ENCODE results near the gene GPHA2.

The GPHA2 gene

DNA sequence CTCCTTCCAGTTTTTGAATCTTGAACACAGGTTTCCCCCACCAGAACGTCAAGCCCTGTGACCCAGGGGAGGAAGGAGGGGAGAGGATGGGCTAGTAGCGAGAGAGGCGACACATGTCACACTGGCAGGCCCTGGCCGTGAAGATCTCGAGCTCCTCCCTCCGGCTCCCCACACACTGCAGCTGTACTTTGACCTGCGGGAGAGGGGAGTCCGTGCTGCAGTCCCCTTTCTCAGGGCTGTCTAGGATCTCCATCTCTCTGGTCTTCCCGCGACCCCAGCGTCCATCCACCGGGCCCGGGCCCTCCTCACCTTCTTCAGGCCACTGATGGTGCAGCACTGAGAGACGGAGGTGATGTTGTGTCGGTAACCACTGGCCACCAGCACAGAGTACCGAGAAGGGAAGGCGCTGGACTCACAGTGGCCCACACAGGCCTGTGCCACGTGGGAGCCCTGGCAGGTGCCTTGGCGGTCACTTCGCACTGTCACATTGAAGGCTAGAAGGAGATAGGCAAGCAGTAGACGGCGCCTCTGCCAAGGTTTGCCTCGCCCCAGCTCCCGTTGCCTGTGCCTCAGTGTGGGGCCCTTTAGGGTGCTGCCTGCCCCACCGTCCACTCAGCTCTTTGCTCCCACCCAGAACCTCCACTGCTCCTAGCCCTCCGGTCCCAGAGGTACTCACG, 873 bp downstream of the GPHA2 start:
- no peaks in the 10 kb centered on the region for H3K9me3 Mint-ChIP-seq
- H3K36me3 Mint-ChIP-seq = peaks cover 36% of the 10 kb centered on the region

DNA sequence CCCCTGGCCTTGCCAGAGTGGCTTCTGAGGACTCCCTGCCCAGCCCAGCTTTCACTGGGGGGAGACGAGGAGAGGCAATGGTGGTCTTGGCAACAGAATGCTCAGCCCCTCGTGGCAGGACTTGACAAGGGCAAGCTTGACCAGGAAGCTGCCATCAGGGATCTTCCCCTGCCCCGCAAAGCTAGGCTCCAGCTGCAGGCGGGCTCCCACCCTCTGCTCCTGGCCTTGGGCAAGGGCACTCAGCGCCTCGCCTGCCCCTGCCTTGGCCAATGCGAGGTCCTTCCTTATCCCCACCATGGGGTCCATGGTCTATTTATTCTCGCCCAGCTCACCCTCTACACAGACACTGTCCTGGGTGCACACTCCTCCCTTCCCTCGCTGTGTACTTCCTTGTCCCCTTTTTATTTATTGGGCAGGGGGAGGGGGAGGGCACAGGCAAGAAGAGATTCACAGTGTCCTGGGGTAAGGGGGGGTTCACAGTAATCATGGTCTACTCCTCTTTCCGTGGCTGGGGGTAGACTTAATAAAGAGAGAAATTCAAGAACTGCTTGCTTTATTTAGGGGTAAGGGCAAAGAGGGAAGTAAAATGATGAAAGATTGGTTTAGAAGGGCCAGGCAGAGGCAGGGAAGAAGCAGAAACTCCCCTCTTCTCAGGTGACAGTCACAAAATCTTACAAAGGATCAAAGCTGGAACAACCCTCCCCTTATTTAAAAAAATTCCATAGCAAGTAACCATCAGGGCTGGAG, 1.6 kb downstream of the GPHA2 start:
- no peaks in the 10 kb centered on the region for H3K27me3 Mint-ChIP-seq
- H3K4me3 Mint-ChIP-seq = no peak overlapping the region
- H3K4me1 Mint-ChIP-seq = no peaks in the 10 kb centered on the region
- H3K27ac Mint-ChIP-seq = no peak overlapping the region
- H3K36me3 Mint-ChIP-seq = peaks cover 43% of the 10 kb centered on the region
- ATAC-seq = no peak
- H3K9me3 Mint-ChIP-seq = no peaks in the 10 kb centered on the region

More for the DNA sequence above, 873 bp downstream of the GPHA2 start:
- Mint-ChIP-seq H3K27me3 (no peaks in the 10 kb centered on the region), H3K4me3 (no peak overlapping the region), H3K27ac (no peak overlapping the region), H3K4me1 (no peaks in the 10 kb centered on the region)
- peak; percentile 21 for ATAC-seq

DNA sequence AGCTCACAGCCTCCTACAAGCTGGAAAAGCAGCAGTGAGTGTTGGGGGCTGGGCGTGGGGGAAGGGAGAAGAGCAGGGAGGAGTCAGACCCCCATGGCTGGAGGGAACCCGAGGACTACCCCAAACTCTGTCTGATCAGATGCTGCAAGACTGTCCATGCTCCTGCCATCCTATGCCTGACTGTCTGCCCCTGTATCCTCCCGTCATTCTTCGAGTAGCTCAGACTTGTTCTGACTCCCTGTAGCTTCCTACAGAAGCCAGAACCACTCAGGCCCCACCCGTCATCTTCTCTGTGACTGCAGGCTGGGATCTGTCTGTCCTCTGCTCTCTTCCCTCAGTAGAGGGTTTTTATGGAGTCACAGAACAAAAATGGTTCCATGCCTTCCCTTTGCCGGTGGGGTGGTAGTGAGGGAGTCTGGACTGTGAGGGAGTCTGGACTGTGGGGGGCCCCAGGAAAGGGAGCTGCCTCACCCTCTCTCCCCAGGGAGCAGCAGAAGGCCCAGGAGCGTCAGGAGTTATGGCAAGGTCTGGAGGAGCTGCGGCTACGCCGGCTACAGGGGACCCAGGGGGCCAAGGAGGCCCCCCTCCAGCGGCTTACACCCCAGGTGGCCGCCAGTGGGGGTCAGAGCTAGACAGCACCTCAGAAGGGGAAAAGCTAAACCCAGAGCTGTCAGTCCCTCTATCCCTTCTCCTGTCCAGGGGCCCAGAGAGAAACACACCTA, 2.3 kb downstream of the GPHA2 start:
- H3K27ac Mint-ChIP-seq = no peak overlapping the region
- no peaks in the 10 kb centered on the region for H3K4me1 Mint-ChIP-seq
- H3K36me3 Mint-ChIP-seq = peaks cover 51% of the 10 kb centered on the region
- ATAC-seq = no peak
- H3K27me3 Mint-ChIP-seq = no peaks in the 10 kb centered on the region
- H3K9me3 Mint-ChIP-seq = no peaks in the 10 kb centered on the region
- no peak overlapping the region for H3K4me3 Mint-ChIP-seq

DNA sequence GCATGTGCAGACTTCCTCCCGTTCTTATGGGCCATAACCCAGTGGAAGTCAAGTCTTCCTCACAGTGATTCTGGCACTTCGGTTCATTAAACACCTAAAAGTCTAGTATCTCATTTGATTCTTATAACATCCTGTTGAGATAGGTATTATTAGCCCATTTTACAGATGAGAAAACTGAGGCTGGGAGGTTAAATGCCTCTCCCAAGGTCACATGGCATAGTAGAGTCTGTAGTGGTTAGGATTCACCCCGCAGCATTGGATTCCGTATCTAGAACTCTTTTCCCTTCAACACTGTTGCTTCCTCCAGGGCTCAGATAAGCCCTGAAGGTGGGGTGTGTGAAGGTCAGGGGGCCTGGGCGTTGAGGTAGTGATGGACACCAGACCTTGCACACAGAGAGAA, 3.4 kb downstream of the GPHA2 start:
- peaks cover 59% of the 10 kb centered on the region for H3K36me3 Mint-ChIP-seq
- no peak for ATAC-seq
- H3K4me3 Mint-ChIP-seq = no peak overlapping the region
- no peaks in the 10 kb centered on the region for H3K27me3 Mint-ChIP-seq
- H3K9me3 Mint-ChIP-seq = no peaks in the 10 kb centered on the region
- H3K27ac Mint-ChIP-seq = no peak overlapping the region
- no peaks in the 10 kb centered on the region for H3K4me1 Mint-ChIP-seq

DNA sequence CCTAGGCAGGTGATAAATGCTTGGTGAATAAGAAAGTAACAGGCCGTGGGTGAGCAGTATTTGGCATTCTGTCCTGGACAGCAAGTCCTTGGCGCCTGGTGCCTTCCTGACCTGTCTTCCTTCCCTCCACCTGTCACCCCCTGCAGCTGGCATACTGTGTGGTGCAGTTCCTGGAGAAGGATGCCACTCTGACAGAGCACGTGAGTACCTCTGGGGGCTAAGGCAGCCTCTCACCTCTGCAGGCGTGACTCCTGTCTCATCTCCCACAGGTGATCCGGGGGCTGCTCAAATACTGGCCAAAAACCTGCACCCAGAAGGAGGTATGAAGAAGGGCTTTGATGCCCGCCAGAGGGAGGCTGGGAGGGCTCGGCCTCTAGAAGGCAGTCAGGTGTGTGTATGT, 4.4 kb downstream of the GPHA2 start:
- peaks cover 6% of the 10 kb centered on the region for H3K4me1 Mint-ChIP-seq
- H3K27me3 Mint-ChIP-seq = no peaks in the 10 kb centered on the region
- no peak overlapping the region for H3K4me3 Mint-ChIP-seq
- H3K36me3 Mint-ChIP-seq = peaks cover 59% of the 10 kb centered on the region
- no peaks in the 10 kb centered on the region for H3K9me3 Mint-ChIP-seq
- no peak for ATAC-seq
- no peak overlapping the region for H3K27ac Mint-ChIP-seq

DNA sequence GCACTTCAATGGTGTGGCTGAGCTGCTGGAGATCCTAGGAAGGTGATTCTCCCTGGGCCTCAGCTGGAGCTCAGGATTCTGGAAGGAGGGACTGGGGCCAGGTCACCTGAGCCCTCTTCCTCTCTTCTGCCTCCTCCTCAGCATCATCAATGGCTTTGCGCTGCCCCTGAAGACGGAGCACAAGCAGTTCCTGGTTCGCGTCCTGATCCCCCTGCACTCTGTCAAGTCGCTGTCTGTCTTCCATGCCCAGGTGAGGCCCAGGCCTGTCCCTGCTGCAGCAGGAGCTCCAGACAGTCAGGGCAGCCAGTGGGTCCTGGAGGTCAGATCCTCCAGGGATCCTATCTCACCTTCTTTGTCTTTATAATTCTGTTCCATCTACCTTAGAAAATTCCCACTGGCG, 5.4 kb downstream of the GPHA2 start:
- Mint-ChIP-seq H3K36me3 (peaks cover 59% of the 10 kb centered on the region), H3K27ac (no peak overlapping the region), H3K27me3 (no peaks in the 10 kb centered on the region), H3K9me3 (no peaks in the 10 kb centered on the region), H3K4me3 (no peak overlapping the region), H3K4me1 (peaks cover 13% of the 10 kb centered on the region)
- no peak for ATAC-seq

DNA sequence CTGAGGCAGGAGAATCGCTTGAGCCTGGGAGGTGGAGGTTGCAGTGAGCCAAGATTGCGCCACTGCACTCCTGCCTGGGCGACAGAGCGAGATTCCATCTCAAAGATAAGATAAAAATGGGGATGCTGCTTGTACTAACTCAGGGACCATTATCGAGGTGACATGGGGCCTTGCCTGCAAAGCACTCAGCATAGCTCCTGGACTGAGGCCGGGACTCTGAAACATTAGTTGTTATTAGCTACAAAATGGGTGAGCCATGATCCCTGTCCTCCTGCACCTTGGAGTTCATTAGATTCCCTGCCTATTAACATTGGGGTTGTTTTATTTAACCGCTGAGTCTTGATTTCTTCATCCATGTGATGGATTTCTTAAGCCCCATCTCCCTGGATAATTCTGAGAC, 6.1 kb downstream of the GPHA2 start:
- H3K27ac Mint-ChIP-seq = no peak overlapping the region
- peaks cover 59% of the 10 kb centered on the region for H3K36me3 Mint-ChIP-seq
- no peak overlapping the region for H3K4me3 Mint-ChIP-seq
- peaks cover 19% of the 10 kb centered on the region for H3K4me1 Mint-ChIP-seq
- no peaks in the 10 kb centered on the region for H3K9me3 Mint-ChIP-seq
- H3K27me3 Mint-ChIP-seq = no peaks in the 10 kb centered on the region
- no peak for ATAC-seq

DNA sequence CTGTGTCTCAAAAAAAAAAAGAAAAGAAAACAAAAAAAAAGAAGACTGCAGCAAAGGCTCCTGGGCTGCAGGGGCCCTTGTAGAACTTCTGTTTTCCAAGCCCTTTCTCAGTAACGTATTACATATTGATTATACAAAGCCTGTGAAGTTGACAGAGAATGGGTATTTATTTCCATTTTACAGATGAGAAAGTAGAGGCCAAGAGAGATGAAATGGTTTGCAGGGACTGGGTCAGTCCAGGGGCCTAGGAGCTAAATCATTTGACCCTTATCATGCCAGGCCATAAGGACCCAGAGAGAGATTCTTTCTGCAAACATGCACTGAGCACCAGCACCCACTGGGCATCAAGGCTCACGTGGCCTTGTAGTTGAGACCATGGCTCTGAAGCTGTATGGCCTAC, 6.7 kb downstream of the GPHA2 start:
- H3K27ac Mint-ChIP-seq = no peak overlapping the region
- peaks cover 59% of the 10 kb centered on the region for H3K36me3 Mint-ChIP-seq
- ATAC-seq = no peak
- peaks cover 25% of the 10 kb centered on the region for H3K4me1 Mint-ChIP-seq
- H3K4me3 Mint-ChIP-seq = no peak overlapping the region
- H3K27me3 Mint-ChIP-seq = no peaks in the 10 kb centered on the region
- H3K9me3 Mint-ChIP-seq = no peaks in the 10 kb centered on the region

DNA sequence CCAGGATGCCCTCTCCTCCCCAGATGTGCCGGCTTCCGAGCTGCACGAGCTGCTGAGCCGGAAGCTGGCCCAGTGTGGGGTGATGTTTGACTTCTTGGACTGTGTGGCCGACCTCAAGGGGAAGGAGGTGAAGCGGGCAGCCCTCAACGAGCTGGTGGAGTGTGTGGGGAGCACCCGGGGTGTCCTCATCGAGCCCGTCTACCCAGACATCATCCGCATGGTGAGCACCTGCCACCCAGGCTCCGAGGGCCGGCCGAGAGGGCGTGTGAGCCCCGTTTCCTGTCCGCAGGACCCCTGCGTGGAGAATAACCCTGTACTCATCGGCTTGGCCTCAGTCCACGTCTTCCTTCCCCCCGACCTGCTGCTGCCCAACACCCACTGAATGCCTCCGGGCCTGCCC, 9.0 kb downstream of the GPHA2 start:
- H3K36me3 Mint-ChIP-seq = peaks cover 40% of the 10 kb centered on the region
- peak overlapping the region; percentile 95 for H3K27ac Mint-ChIP-seq
- ATAC-seq = no peak
- H3K4me1 Mint-ChIP-seq = peaks cover 33% of the 10 kb centered on the region
- no peaks in the 10 kb centered on the region for H3K27me3 Mint-ChIP-seq
- H3K4me3 Mint-ChIP-seq = no peak overlapping the region
- no peaks in the 10 kb centered on the region for H3K9me3 Mint-ChIP-seq

DNA sequence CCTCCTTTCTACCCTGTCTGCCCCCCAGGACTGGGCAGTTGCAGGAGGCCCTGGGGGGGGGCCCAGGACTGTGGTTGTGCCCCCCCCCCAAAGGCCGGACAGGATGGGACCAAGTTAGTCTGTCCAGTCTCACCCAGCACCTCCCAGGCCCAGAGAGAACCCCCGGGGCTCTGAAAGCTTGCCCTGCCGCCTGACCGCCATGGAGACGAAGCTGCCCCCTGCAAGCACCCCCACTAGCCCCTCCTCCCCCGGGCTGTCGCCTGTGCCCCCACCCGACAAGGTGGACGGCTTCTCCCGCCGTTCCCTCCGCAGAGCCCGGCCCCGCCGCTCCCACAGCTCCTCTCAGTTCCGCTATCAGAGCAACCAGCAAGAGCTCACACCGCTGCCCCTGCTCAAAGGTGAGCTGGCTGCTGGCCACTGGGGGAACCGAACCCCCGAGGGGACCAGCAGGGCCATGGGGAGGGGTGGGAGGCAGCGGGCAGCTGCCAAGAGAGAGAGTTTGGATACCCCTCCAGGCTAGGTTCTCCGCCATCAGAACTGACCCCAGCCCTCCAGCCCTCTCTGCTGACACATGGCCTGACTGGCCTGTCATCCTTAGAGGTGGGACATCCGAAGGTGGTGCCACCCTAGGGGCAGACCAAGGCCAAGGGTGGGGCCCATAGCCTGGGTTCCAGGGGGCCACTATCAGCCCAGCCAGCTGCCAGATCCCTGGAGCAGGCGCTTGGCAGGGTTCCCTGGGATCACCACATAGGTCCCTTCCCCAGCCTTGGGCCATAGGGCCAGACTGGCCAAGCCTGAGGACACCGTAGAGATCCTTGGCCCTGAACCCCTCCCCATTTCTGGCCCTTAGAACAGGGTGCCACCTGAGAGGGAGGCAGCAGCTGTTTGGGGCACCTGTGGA, 9.9 kb downstream of the GPHA2 start:
- no peak for ATAC-seq
- Mint-ChIP-seq H3K4me3 (peak overlapping the region; percentile 99), H3K27me3 (no peaks in the 10 kb centered on the region), H3K9me3 (no peaks in the 10 kb centered on the region), H3K4me1 (peaks cover 33% of the 10 kb centered on the region), H3K36me3 (peaks cover 32% of the 10 kb centered on the region), H3K27ac (peak overlapping the region; percentile 95)

DNA sequence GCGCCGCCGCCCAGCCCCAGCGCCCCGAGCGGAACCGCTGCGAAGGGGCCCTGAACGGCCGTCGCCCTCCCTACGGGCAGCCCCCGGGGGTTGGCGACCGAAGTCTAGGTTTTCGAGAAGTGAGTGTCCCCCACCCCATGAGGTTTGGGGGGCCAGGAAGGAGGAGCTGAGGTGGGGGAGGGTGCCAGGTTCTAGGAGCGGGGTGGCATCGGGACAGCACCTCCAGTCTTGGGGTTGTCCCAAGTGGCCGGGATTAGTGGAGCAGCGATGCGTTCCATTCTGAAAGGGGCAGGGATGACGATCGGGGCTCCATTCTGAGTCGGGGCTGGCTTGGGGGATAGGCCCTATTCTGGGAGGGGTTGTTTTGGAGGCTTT, 10.8 kb downstream of the GPHA2 start:
- Mint-ChIP-seq H3K4me1 (peaks cover 33% of the 10 kb centered on the region), H3K36me3 (peaks cover 24% of the 10 kb centered on the region), H3K27ac (peak overlapping the region; percentile 95), H3K4me3 (peak overlapping the region; percentile 99), H3K9me3 (no peaks in the 10 kb centered on the region), H3K27me3 (no peaks in the 10 kb centered on the region)
- ATAC-seq = peak; percentile 2

DNA sequence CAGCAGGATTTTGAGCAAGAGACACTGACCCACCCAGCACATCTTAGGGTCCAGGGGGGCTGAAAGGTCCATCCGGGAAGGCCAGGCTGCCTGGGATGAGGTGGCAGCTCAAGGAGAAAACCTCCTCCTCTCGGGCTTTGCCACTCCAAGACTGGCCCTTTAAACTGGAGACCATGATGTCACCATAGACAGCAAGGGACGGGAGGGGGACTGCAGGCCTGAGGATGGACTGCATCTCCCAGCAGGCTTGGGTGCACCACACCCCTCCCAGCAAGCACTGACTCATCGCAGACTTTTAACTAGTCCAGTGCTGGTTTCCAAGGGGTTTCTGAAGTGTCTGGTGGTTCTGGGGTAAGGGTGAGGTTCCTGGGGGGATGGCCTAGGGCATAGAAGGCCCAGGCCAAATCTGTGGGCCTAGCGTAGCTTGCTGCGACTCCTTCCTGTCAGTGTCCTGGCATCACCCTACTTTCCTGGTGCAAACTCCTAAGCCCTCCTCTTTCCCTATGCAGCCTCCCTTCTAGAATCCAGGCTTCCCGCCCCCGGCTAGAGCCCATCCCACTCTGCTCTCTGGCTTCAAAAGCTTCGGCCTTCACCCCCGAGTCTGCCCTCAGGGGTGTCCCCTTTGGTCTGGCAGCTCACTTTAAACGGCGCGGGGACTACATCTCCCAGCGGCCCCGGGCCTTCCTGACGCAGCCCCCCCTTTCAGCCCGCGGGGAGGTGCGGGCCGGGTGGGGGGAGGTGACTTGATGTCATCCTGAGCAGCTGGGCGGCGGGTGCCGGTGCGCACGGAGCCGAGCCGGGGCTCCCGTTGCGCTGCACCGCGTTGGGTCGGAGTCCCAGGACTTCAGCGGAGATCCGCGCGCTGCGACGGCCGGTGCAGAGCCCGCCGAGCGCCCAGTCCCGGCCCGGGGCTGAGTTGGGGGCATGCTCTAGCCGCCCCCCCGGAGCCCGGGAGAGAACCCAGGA, 11.5 kb downstream of the GPHA2 start, which contains the start of gene PPP2R5B:
TSS of gene PPP2R5B (plus strand) at position 746 of the 966 bp plus-strand sequence. CDS start 1,046 bp downstream, outside the sequence.
- no peaks in the 10 kb centered on the region for H3K9me3 Mint-ChIP-seq
- ATAC-seq = peak; percentile 96
- peaks cover 17% of the 10 kb centered on the region for H3K36me3 Mint-ChIP-seq
- H3K4me3 Mint-ChIP-seq = peak within 1 kb of the TSS; percentile 99
- H3K27ac Mint-ChIP-seq = peak within 1 kb of the TSS; percentile 95
- peaks cover 33% of the 10 kb centered on the region for H3K4me1 Mint-ChIP-seq
- no peaks in the 10 kb centered on the region for H3K27me3 Mint-ChIP-seq

DNA sequence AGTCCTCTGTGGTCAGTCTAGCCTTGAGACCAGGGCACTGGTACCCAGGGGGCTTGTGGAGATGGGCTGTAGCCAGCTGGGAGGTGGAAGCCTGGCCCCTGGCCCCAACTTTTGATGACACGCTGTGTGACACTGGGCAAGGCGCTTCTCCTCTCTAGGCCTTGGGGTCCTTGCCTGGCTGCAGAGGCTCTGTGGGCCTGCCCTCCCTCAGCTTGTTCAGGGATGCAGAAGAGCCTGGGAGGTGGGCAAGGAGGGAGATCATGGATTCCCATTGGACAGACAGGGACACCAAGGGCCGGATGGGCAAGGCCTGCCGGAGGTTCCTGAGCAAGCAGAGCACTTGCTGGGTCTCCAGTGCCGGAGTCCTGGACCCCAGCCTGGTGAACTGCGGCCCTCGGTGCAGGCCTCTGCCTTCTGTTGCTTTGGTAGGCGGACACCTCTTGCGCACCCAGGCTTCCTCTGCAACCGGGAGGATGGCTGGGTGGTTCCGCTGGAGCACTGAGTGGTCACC, 12.5 kb downstream of the GPHA2 start:
- ATAC-seq = no peak
- Mint-ChIP-seq H3K27ac (peak overlapping the region; percentile 44), H3K9me3 (no peaks in the 10 kb centered on the region)

DNA sequence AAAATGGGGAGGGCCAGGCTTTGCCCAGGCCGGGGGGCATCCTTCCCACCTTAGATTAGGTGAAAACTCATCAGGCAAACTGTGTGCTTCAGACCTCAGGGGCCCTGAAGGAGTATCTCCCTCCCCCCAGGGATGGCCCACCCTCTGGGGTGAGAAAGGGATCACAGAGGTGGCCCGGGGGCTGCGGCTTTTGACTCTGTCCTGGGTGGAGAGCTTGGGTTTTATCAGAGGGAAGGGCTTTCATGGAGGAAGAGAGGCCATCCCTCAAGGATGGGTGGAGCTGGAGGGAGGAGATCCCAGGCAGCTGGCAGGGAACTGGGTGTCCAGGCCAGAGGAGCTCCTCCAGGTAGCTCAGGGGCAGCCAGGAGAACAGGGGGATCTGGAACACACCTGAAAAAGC, 14.3 kb downstream of the GPHA2 start:
- Mint-ChIP-seq H3K27ac (no peak overlapping the region), H3K9me3 (no peaks in the 10 kb centered on the region), H3K27me3 (no peaks in the 10 kb centered on the region), H3K36me3 (no peaks in the 10 kb centered on the region), H3K4me1 (peaks cover 41% of the 10 kb centered on the region), H3K4me3 (no peak overlapping the region)
- no peak for ATAC-seq

More for the DNA sequence above, 12.5 kb downstream of the GPHA2 start:
- peaks cover 33% of the 10 kb centered on the region for H3K4me1 Mint-ChIP-seq
- no peaks in the 10 kb centered on the region for H3K27me3 Mint-ChIP-seq
- H3K36me3 Mint-ChIP-seq = peaks cover 7% of the 10 kb centered on the region
- H3K4me3 Mint-ChIP-seq = no peak overlapping the region
